ENCODE measurements around the gene AGMO. TPM values are rescaled to one million over a fixed set of nuclear protein-coding genes. Genes with fewer than 3 reads are reported as not detected.

Gene AGMO
- total and polyA plus RNA-seq, 2 donors (not counting 1 experiment from before 2014, with no cell fraction given) = 0.06 TPM; not detected in 1

DNA sequence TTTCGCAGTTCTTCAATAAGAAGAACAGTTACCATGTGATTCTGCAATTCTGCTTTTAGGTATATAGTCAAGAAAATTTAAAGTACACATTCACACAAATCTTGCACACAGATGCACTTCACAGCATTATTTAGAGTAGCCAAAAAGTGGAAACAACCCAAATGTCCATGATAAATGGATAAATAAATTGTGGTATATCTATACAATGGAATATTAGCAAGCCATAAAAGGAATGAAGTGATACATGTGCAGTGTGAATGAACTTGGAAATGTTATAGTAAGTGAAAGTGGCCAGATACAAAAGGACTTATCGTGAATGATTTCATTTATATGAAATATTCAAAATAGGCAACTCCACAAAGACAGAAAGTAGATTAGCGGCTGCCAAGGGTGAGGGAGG is 109.1 kb downstream of the AGMO start:
- Histone ChIP-seq H3K36me3 (ENCODE audit: control insufficient read depth, insufficient read depth, low read length) (no peaks in the 10 kb centered on the region), H3K27me3 (ENCODE audit: control insufficient read depth, insufficient read depth, low read length) (no peaks in the 10 kb centered on the region), H3K4me2 (ENCODE audit: extremely low read depth, insufficient read depth, low read length) (no peak overlapping the region), H3K9ac (ENCODE audit: insufficient read depth, low read length) (no peak overlapping the region), H2AFZ (ENCODE audit: low read length) (no peak overlapping the region), H3K4me1 (ENCODE audit: control insufficient read depth, extremely low read depth, insufficient read depth, low read length) (no peaks in the 10 kb centered on the region), H3K27ac (ENCODE audit: insufficient read depth, low read length) (no peak overlapping the region), H4K20me1 (ENCODE audit: control insufficient read depth, extremely low read depth, insufficient read depth, low read length) (no peaks in the 10 kb centered on the region), H3K79me2 (ENCODE audit: control insufficient read depth, insufficient read depth, low read length) (no peaks in the 10 kb centered on the region), H3K9me3 (ENCODE audit: control insufficient read depth, insufficient read depth, low read depth, low read length) (no peaks in the 10 kb centered on the region), H3K4me3 (replicated peaks in 1 of 4; ENCODE audit: control extremely low read depth in 1 of 4, insufficient read depth in 1 of 4, low read depth in 3 of 4, low read length in 4 of 4) (no peak overlapping the region)
- TF ChIP-seq, protein P1, sequence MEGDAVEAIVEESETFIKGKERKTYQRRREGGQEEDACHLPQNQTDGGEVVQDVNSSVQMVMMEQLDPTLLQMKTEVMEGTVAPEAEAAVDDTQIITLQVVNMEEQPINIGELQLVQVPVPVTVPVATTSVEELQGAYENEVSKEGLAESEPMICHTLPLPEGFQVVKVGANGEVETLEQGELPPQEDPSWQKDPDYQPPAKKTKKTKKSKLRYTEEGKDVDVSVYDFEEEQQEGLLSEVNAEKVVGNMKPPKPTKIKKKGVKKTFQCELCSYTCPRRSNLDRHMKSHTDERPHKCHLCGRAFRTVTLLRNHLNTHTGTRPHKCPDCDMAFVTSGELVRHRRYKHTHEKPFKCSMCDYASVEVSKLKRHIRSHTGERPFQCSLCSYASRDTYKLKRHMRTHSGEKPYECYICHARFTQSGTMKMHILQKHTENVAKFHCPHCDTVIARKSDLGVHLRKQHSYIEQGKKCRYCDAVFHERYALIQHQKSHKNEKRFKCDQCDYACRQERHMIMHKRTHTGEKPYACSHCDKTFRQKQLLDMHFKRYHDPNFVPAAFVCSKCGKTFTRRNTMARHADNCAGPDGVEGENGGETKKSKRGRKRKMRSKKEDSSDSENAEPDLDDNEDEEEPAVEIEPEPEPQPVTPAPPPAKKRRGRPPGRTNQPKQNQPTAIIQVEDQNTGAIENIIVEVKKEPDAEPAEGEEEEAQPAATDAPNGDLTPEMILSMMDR (conservative IDR thresholded peaks at IDR 0.05 in 1 of 2, IDR thresholded peaks at IDR 0.05 in 1 of 2; ENCODE audit: low read depth in 1 of 2, low read length in 2 of 2) = no peak
- no peak for DNase-seq (ENCODE audit: low read depth in 2 of 2)

DNA sequence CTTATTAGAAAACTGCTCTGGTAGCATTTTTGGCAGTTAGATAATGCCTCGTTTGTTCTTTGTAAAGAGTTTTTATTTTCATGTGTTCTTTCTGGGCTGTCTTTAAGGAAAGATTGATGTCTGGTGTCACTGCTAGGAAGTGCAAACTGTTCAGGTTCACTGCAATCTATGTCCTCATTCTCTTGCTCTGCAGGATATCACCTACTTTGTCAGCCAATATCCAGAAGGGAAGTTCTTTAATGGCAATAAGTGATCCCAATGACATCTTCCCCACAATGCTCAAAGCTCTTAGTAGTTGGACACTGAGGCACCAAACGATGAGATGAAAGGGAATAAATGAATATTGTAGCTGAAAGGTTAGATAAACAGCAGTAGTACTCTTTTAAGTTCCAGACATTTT is 115.1 kb downstream of the AGMO start:
- TF ChIP-seq EZH2 (IDR thresholded peaks at IDR 0.05; ENCODE audit: low read length, missing control alignments) = no peak
- TF ChIP-seq, protein P1 (conservative IDR thresholded peaks at IDR 0.05 in 1 of 2, IDR thresholded peaks at IDR 0.05 in 1 of 2; ENCODE audit: low read depth in 1 of 2, low read length in 2 of 2) = no peak
- Histone ChIP-seq H3K4me2 (ENCODE audit: extremely low read depth, insufficient read depth, low read length) (no peak overlapping the region), H4K20me1 (ENCODE audit: control insufficient read depth, extremely low read depth, insufficient read depth, low read length) (no peaks in the 10 kb centered on the region), H3K79me2 (ENCODE audit: control insufficient read depth, insufficient read depth, low read length) (no peaks in the 10 kb centered on the region), H2AFZ (ENCODE audit: low read length) (no peak overlapping the region), H3K9ac (ENCODE audit: insufficient read depth, low read length) (no peak overlapping the region), H3K9me3 (ENCODE audit: control insufficient read depth, insufficient read depth, low read depth, low read length) (no peaks in the 10 kb centered on the region), H3K36me3 (ENCODE audit: control insufficient read depth, insufficient read depth, low read length) (no peaks in the 10 kb centered on the region), H3K27me3 (ENCODE audit: control insufficient read depth, insufficient read depth, low read length) (no peaks in the 10 kb centered on the region), H3K4me1 (ENCODE audit: control insufficient read depth, extremely low read depth, insufficient read depth, low read length) (no peaks in the 10 kb centered on the region), H3K27ac (ENCODE audit: insufficient read depth, low read length) (no peak overlapping the region), H3K4me3 (replicated peaks in 1 of 4; ENCODE audit: control extremely low read depth in 1 of 4, insufficient read depth in 1 of 4, low read depth in 3 of 4, low read length in 4 of 4) (no peak overlapping the region)
- DNase-seq (ENCODE audit: low read depth in 2 of 2) = no peak

DNA sequence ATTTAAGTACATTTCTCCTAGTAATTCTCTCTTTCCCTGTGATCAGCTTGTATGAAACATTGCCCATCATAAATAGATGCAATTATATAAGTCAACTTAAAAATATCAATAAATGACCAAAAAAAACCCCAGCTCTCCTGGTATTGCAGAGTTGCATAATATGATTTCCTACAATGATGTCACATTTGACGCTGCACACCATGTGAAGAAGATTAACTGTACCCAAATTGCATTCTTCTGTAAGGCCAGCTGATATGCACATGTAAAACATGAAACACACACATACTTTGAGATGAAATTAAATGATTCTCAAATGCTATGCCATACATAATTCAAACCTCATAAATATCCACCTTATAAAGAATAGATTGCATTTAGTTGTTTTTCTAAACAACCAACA is 115.5 kb downstream of the AGMO start:
- no peak overlapping the region for H3K27ac ChIP-seq (ENCODE audit: insufficient read depth, low read length)
- no peaks in the 10 kb centered on the region for H3K4me1 ChIP-seq (ENCODE audit: control insufficient read depth, extremely low read depth, insufficient read depth, low read length)
- no peaks in the 10 kb centered on the region for H3K36me3 ChIP-seq (ENCODE audit: control insufficient read depth, insufficient read depth, low read length)
- no peak overlapping the region for H3K4me3 ChIP-seq (replicated peaks in 1 of 4; ENCODE audit: control extremely low read depth in 1 of 4, insufficient read depth in 1 of 4, low read depth in 3 of 4, low read length in 4 of 4)
- H3K9ac ChIP-seq (ENCODE audit: insufficient read depth, low read length) = no peak overlapping the region
- H3K9me3 ChIP-seq (ENCODE audit: control insufficient read depth, insufficient read depth, low read depth, low read length) = no peaks in the 10 kb centered on the region
- no peak for DNase-seq (ENCODE audit: low read depth in 2 of 2)
- no peaks in the 10 kb centered on the region for H3K79me2 ChIP-seq (ENCODE audit: control insufficient read depth, insufficient read depth, low read length)
- H2AFZ ChIP-seq (ENCODE audit: low read length) = no peak overlapping the region
- no peaks in the 10 kb centered on the region for H3K27me3 ChIP-seq (ENCODE audit: control insufficient read depth, insufficient read depth, low read length)
- H3K4me2 ChIP-seq (ENCODE audit: extremely low read depth, insufficient read depth, low read length) = no peak overlapping the region
- no peaks in the 10 kb centered on the region for H4K20me1 ChIP-seq (ENCODE audit: control insufficient read depth, extremely low read depth, insufficient read depth, low read length)
- TF ChIP-seq EZH2 (IDR thresholded peaks at IDR 0.05; ENCODE audit: low read length, missing control alignments) = no peak
- TF ChIP-seq, protein P1 (conservative IDR thresholded peaks at IDR 0.05 in 1 of 2, IDR thresholded peaks at IDR 0.05 in 1 of 2; ENCODE audit: low read depth in 1 of 2, low read length in 2 of 2) = no peak
